WTC11 (cell line): ENCODE data around the gene CCDC149. TPM values are rescaled to one million over a fixed set of nuclear protein-coding genes. Genes with fewer than 3 reads are reported as not detected.

Experiments used
- ATAC-seq: fragments of 200-7000 bp; cut with Tn5 transposase; 2 replicates; pipeline ENCODE4 v1.10.0; 2021; ENCODE audit warnings: mild to moderate bottlenecking, moderate library complexity
- CTCF ChIA-PET: fragments of 300-600 bp; sonication (Branson Sonifier 250); formaldehyde crosslinking; loops from one replicate; lab custom pipeline; 2021; ENCODE audit warnings: antibody characterized with exemption; lab: Charles Lee
- POLR2A ChIA-PET: fragments of 350-600 bp; sonication (Branson Sonifier 250); formaldehyde crosslinking; loops from one replicate; lab custom pipeline; 2021; ENCODE audit warnings: antibody characterized with exemption; lab: Charles Lee
- DNase-seq: peaks from one replicate; pipeline ENCODE4 v3.0.0; 2021; ENCODE audit warnings: low spot score
- H3K27ac Mint-ChIP-seq: 2 replicates; pipeline ENCODE4 v1.8.0; 2021; ENCODE audit warnings: mixed read lengths
- H3K27me3 Mint-ChIP-seq: 2 replicates; pipeline ENCODE4 v1.8.0; 2021; ENCODE audit warnings: low read depth, mild to moderate bottlenecking, moderate library complexity, mixed read lengths
- H3K36me3 Mint-ChIP-seq: 2 replicates; pipeline ENCODE4 v1.8.0; 2021; ENCODE audit warnings: mixed read lengths
- H3K4me1 Mint-ChIP-seq: 2 replicates; pipeline ENCODE4 v1.8.0; 2022; ENCODE audit warnings: mixed read lengths
- H3K4me3 Mint-ChIP-seq: 2 replicates; pipeline ENCODE4 v1.8.0; 2021; ENCODE audit warnings: mild to moderate bottlenecking, moderate library complexity, mixed read lengths
- H3K9me3 Mint-ChIP-seq: 2 replicates; pipeline ENCODE4 v1.8.0; 2021; ENCODE audit warnings: mixed read lengths
- CREM ChIP-seq: sonication (generic); formaldehyde crosslinking; IDR thresholded peaks from 2 replicates; pipeline ENCODE4 v1.8.1; 2022; ENCODE audit warnings: mild to moderate bottlenecking, missing genetic modification reagents, moderate library complexity
- IRF2 ChIP-seq: sonication (generic); formaldehyde crosslinking; IDR thresholded peaks from 2 replicates; pipeline ENCODE4 v1.8.0; 2022; ENCODE audit warnings: low read depth, missing genetic modification reagents, borderline replicate concordance
- JAZF1 ChIP-seq: fragments of 250-450 bp; sonication (Bioruptor Pico); IDR thresholded peaks from 2 replicates; pipeline ENCODE4 v1.9.0; 2021; ENCODE audit warnings: moderate library complexity, mild to moderate bottlenecking, inconsistent platforms
- NR1H2 ChIP-seq: sonication (generic); formaldehyde crosslinking; IDR thresholded peaks from 2 replicates; pipeline ENCODE4 v1.9.0; 2021; ENCODE audit warnings: mild to moderate bottlenecking, moderate library complexity, missing genetic modification reagents
- SMAD3 ChIP-seq: sonication (generic); formaldehyde crosslinking; IDR thresholded peaks from 2 replicates; pipeline ENCODE4 v1.8.0; 2022; ENCODE audit warnings: missing genetic modification reagents, mild to moderate bottlenecking, borderline replicate concordance
- ZNF121 ChIP-seq: sonication (generic); formaldehyde crosslinking; IDR thresholded peaks from 2 replicates; pipeline ENCODE4 v1.8.0; 2023; ENCODE audit warnings: missing genetic modification reagents
- ZNF396 ChIP-seq: fragments of 250-450 bp; sonication (Bioruptor Pico); IDR thresholded peaks from 2 replicates; pipeline ENCODE4 v1.8.0; 2021; ENCODE audit warnings: mild to moderate bottlenecking, moderate library complexity, borderline replicate concordance
- total RNA-seq: library from RNA; stranded (reverse); gene quantifications from 3 replicates; pipeline ENCODE4 v1.2.3, GENCODE V29; 2021
- TF ChIP-seq, protein P1 (sequence below): sonication (generic); formaldehyde crosslinking; conservative IDR thresholded peaks from 2 replicates; pipeline ENCODE4 v1.8.1; 2023; ENCODE audit warnings: mild to moderate bottlenecking, low read depth, missing genetic modification reagents, moderate library complexity
- TF ChIP-seq, protein P2 (sequence below): fragments of 250-450 bp; sonication (Bioruptor Pico); IDR thresholded peaks from 2 replicates; pipeline ENCODE4 v1.8.0; 2021; ENCODE audit warnings: mild to moderate bottlenecking
- TF ChIP-seq, protein P3 (sequence below): sonication (generic); formaldehyde crosslinking; IDR thresholded peaks from 2 replicates; pipeline ENCODE4 v1.8.0; 2023; ENCODE audit warnings: mild to moderate bottlenecking, missing genetic modification reagents
- TF ChIP-seq, protein P4 (sequence below): fragments of 250-450 bp; sonication (Bioruptor Pico); IDR thresholded peaks from 2 replicates; pipeline ENCODE4 v1.9.0; 2021; ENCODE audit warnings: mild to moderate bottlenecking
- TF ChIP-seq, protein P5 (sequence below): sonication (generic); formaldehyde crosslinking; IDR thresholded peaks from 2 replicates; pipeline ENCODE4 v1.8.0; 2023; ENCODE audit warnings: missing genetic modification reagents, mild to moderate bottlenecking, borderline replicate concordance
- TF ChIP-seq, protein P6 (sequence below): sonication (generic); formaldehyde crosslinking; IDR thresholded peaks from 2 replicates; pipeline ENCODE4 v1.8.1; 2022; ENCODE audit warnings: missing genetic modification reagents, borderline replicate concordance
- TF ChIP-seq, protein P7 (sequence below): fragments of 250-450 bp; sonication (Bioruptor Pico); IDR thresholded peaks from 2 replicates; pipeline ENCODE4 v1.9.0; 2021; ENCODE audit warnings: mild to moderate bottlenecking, borderline replicate concordance

CCDC149 gene
- total RNA-seq, 1 experiment from 2014 or later: 3.9 TPM

DNA sequence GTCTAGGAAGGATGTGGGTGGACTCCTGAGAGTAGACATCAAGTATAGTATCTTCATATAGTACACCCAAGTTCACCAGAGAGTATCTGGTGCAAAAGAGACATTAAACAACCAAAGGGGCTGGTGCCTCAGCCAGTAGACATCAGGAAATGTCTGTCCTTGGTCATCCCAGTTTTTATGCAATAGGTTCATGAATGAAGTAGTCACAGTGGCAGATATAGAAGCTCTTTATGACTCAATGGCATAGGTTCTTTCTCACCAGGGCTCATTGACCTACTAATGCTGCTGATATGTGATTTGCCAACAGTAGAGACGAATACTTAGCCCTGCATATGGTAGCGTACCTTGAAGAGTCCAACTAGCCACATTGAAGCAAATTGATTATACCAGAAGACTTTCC, 45.0 kb upstream of the CCDC149 start (continued):
- TF ChIP-seq, protein P1, sequence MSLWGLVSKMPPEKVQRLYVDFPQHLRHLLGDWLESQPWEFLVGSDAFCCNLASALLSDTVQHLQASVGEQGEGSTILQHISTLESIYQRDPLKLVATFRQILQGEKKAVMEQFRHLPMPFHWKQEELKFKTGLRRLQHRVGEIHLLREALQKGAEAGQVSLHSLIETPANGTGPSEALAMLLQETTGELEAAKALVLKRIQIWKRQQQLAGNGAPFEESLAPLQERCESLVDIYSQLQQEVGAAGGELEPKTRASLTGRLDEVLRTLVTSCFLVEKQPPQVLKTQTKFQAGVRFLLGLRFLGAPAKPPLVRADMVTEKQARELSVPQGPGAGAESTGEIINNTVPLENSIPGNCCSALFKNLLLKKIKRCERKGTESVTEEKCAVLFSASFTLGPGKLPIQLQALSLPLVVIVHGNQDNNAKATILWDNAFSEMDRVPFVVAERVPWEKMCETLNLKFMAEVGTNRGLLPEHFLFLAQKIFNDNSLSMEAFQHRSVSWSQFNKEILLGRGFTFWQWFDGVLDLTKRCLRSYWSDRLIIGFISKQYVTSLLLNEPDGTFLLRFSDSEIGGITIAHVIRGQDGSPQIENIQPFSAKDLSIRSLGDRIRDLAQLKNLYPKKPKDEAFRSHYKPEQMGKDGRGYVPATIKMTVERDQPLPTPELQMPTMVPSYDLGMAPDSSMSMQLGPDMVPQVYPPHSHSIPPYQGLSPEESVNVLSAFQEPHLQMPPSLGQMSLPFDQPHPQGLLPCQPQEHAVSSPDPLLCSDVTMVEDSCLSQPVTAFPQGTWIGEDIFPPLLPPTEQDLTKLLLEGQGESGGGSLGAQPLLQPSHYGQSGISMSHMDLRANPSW (CRISPR knock-in tag): no peak
- TF ChIP-seq, protein P2, sequence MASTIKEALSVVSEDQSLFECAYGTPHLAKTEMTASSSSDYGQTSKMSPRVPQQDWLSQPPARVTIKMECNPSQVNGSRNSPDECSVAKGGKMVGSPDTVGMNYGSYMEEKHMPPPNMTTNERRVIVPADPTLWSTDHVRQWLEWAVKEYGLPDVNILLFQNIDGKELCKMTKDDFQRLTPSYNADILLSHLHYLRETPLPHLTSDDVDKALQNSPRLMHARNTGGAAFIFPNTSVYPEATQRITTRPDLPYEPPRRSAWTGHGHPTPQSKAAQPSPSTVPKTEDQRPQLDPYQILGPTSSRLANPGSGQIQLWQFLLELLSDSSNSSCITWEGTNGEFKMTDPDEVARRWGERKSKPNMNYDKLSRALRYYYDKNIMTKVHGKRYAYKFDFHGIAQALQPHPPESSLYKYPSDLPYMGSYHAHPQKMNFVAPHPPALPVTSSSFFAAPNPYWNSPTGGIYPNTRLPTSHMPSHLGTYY (CRISPR knock-in tag): no peak
- TF ChIP-seq ZNF121: no peak
- TF ChIP-seq, protein P3, sequence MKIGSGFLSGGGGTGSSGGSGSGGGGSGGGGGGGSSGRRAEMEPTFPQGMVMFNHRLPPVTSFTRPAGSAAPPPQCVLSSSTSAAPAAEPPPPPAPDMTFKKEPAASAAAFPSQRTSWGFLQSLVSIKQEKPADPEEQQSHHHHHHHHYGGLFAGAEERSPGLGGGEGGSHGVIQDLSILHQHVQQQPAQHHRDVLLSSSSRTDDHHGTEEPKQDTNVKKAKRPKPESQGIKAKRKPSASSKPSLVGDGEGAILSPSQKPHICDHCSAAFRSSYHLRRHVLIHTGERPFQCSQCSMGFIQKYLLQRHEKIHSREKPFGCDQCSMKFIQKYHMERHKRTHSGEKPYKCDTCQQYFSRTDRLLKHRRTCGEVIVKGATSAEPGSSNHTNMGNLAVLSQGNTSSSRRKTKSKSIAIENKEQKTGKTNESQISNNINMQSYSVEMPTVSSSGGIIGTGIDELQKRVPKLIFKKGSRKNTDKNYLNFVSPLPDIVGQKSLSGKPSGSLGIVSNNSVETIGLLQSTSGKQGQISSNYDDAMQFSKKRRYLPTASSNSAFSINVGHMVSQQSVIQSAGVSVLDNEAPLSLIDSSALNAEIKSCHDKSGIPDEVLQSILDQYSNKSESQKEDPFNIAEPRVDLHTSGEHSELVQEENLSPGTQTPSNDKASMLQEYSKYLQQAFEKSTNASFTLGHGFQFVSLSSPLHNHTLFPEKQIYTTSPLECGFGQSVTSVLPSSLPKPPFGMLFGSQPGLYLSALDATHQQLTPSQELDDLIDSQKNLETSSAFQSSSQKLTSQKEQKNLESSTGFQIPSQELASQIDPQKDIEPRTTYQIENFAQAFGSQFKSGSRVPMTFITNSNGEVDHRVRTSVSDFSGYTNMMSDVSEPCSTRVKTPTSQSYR: no peak
- TF ChIP-seq SMAD3: no peak
- TF ChIP-seq, protein P4, sequence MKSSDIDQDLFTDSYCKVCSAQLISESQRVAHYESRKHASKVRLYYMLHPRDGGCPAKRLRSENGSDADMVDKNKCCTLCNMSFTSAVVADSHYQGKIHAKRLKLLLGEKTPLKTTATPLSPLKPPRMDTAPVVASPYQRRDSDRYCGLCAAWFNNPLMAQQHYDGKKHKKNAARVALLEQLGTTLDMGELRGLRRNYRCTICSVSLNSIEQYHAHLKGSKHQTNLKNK (CRISPR knock-in tag): no peak
- TF ChIP-seq NR1H2 (CRISPR knock-in tag): no peak
- TF ChIP-seq, all 79 proteins: peak for 0

DNA sequence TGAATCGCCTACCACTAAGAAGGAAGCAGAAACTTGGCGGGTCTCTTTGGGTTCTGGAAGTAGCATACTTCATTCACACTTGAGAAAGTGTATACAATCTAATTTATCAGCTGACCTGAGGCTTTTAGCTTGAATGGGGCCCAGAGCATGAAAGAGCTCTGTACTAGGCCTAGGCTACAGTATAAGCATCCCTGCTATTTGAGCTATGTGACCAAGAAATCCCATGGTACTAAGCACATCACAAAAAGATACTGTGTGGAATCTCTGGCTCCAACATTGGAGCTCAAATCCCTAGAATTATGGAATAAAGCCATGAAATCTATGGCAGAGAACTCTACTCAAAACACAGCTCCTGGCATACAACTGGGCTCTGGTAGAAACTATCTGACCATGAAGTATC, 43.9 kb upstream of the CCDC149 start:
- ATAC-seq (no peak), DNase-seq (no peak)
- peaks cover 9% of the 10 kb centered on the region for H3K4me1 Mint-ChIP-seq
- ChIA-PET POLR2A (no interaction called here), CTCF (interaction anchor here (1.8 kb wide), 1 partner anchor 23 kb away, joined by 9 read pairs; no protein-coding TSS in a partner anchor)
- no peaks in the 10 kb centered on the region for H3K36me3 Mint-ChIP-seq
- no peak overlapping the region for H3K4me3 Mint-ChIP-seq
- TF ChIP-seq ZNF396 (CRISPR knock-in tag): no peak
- TF ChIP-seq IRF2: no peak
- TF ChIP-seq CREM: no peak
- TF ChIP-seq, protein P5, sequence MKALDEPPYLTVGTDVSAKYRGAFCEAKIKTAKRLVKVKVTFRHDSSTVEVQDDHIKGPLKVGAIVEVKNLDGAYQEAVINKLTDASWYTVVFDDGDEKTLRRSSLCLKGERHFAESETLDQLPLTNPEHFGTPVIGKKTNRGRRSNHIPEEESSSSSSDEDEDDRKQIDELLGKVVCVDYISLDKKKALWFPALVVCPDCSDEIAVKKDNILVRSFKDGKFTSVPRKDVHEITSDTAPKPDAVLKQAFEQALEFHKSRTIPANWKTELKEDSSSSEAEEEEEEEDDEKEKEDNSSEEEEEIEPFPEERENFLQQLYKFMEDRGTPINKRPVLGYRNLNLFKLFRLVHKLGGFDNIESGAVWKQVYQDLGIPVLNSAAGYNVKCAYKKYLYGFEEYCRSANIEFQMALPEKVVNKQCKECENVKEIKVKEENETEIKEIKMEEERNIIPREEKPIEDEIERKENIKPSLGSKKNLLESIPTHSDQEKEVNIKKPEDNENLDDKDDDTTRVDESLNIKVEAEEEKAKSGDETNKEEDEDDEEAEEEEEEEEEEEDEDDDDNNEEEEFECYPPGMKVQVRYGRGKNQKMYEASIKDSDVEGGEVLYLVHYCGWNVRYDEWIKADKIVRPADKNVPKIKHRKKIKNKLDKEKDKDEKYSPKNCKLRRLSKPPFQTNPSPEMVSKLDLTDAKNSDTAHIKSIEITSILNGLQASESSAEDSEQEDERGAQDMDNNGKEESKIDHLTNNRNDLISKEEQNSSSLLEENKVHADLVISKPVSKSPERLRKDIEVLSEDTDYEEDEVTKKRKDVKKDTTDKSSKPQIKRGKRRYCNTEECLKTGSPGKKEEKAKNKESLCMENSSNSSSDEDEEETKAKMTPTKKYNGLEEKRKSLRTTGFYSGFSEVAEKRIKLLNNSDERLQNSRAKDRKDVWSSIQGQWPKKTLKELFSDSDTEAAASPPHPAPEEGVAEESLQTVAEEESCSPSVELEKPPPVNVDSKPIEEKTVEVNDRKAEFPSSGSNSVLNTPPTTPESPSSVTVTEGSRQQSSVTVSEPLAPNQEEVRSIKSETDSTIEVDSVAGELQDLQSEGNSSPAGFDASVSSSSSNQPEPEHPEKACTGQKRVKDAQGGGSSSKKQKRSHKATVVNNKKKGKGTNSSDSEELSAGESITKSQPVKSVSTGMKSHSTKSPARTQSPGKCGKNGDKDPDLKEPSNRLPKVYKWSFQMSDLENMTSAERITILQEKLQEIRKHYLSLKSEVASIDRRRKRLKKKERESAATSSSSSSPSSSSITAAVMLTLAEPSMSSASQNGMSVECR (CRISPR knock-in tag): no peak
- TF ChIP-seq, protein P6, sequence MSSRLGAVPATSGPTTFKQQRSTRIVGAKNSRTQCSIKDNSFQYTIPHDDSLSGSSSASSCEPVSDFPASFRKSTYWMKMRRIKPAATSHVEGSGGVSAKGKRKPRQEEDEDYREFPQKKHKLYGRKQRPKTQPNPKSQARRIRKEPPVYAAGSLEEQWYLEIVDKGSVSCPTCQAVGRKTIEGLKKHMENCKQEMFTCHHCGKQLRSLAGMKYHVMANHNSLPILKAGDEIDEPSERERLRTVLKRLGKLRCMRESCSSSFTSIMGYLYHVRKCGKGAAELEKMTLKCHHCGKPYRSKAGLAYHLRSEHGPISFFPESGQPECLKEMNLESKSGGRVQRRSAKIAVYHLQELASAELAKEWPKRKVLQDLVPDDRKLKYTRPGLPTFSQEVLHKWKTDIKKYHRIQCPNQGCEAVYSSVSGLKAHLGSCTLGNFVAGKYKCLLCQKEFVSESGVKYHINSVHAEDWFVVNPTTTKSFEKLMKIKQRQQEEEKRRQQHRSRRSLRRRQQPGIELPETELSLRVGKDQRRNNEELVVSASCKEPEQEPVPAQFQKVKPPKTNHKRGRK: no peak
- no peak for TF ChIP-seq JAZF1 (CRISPR knock-in tag)
- TF ChIP-seq, protein P7, sequence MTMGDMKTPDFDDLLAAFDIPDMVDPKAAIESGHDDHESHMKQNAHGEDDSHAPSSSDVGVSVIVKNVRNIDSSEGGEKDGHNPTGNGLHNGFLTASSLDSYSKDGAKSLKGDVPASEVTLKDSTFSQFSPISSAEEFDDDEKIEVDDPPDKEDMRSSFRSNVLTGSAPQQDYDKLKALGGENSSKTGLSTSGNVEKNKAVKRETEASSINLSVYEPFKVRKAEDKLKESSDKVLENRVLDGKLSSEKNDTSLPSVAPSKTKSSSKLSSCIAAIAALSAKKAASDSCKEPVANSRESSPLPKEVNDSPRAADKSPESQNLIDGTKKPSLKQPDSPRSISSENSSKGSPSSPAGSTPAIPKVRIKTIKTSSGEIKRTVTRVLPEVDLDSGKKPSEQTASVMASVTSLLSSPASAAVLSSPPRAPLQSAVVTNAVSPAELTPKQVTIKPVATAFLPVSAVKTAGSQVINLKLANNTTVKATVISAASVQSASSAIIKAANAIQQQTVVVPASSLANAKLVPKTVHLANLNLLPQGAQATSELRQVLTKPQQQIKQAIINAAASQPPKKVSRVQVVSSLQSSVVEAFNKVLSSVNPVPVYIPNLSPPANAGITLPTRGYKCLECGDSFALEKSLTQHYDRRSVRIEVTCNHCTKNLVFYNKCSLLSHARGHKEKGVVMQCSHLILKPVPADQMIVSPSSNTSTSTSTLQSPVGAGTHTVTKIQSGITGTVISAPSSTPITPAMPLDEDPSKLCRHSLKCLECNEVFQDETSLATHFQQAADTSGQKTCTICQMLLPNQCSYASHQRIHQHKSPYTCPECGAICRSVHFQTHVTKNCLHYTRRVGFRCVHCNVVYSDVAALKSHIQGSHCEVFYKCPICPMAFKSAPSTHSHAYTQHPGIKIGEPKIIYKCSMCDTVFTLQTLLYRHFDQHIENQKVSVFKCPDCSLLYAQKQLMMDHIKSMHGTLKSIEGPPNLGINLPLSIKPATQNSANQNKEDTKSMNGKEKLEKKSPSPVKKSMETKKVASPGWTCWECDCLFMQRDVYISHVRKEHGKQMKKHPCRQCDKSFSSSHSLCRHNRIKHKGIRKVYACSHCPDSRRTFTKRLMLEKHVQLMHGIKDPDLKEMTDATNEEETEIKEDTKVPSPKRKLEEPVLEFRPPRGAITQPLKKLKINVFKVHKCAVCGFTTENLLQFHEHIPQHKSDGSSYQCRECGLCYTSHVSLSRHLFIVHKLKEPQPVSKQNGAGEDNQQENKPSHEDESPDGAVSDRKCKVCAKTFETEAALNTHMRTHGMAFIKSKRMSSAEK (CRISPR knock-in tag): no peak
- peaks cover 9% of the 10 kb centered on the region for H3K9me3 Mint-ChIP-seq
- no peaks in the 10 kb centered on the region for H3K27me3 Mint-ChIP-seq
- no peak overlapping the region for H3K27ac Mint-ChIP-seq
